GM21825 (cell line): ENCODE results near the gene SMARCA4.

Experiments used
- ATAC-seq: cut with Tn5 transposase; IDR thresholded peaks from one replicate; pipeline ENCODE4 v1.9.1; 2021; ENCODE audit warnings: mild to moderate bottlenecking, moderate library complexity; ENCODE audit not compliant: unreplicated experiment

The SMARCA4 gene

GRCh38 chr19:11007385-11007784 lies 46.6 kb downstream of the SMARCA4 start:
- no peak for ATAC-seq

DNA sequence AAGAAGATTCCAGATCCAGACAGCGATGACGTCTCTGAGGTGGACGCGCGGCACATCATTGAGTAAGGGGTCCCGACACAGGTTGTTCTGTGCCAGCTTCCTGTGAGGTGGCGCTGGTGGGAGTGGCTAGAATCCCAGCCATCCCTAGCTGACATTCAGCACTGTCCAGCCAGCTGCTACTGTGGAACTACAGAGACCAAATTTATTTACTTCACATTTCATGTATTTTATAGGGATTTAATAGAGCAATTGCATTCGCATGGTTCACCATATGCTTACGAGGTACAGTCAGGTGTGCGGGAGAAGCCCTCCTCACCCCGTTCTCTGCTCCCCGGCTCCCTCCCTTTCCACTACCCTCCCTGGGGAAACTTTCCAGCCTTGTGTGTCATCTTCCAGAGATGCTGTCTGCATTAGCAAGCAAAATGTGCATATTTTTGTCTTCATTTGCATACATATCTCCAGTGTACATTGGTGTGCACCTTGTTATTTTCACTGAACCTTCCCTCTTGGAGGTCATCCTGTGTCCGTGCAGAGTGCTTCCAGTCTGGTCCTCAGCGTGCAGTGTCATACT lies 47.2 kb downstream of the SMARCA4 start:
- ATAC-seq, result no peak

DNA sequence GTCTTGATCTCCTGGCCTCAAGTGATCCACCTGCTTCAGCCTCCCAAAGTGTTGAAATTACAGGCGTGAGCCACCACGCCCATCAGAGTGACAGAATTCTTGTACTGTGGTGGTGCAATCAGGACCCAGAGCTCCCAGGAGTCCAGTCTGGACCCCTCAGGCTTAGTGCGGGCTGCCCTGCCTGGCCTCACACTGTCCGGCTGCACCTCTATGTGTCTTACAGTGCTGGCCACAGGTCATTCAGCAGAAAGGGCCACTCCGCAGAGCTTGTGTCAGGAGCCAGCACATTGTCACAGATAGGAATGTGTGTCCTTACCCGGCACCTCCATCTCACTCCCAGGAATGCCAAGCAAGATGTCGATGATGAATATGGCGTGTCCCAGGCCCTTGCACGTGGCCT lies 49.2 kb downstream of the SMARCA4 start:
- no peak for ATAC-seq

GRCh38 chr19:11012507-11012906 lies 51.7 kb downstream of the SMARCA4 start:
- ATAC-seq, result no peak

DNA sequence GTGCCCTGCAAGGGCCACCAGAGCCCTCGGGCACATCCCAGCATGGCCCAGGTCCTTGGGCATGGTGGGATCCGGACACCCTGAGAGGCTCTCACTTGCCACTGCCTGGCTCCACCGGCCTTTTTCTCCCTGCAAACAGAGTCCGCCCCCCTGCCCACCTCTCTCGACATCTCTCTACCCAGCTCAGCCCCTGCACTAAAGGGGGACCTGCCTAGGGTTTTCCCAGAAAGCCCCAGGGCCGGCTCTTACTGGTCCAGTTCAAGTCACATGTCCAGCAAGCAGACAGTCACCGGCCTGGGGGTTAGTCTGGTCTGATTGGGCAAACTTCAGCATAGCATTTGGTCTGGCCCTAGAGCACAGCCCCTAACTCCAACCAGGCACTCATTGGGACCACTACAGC lies 52.9 kb downstream of the SMARCA4 start:
- no peak for ATAC-seq

- no peak for ATAC-seq
These were observed 53.6 kb downstream of the SMARCA4 start for GRCh38 chr19:11014403-11014911.

- no peak for ATAC-seq
These were observed 55.8 kb downstream of the SMARCA4 start for GRCh38 chr19:11016631-11017030.

DNA sequence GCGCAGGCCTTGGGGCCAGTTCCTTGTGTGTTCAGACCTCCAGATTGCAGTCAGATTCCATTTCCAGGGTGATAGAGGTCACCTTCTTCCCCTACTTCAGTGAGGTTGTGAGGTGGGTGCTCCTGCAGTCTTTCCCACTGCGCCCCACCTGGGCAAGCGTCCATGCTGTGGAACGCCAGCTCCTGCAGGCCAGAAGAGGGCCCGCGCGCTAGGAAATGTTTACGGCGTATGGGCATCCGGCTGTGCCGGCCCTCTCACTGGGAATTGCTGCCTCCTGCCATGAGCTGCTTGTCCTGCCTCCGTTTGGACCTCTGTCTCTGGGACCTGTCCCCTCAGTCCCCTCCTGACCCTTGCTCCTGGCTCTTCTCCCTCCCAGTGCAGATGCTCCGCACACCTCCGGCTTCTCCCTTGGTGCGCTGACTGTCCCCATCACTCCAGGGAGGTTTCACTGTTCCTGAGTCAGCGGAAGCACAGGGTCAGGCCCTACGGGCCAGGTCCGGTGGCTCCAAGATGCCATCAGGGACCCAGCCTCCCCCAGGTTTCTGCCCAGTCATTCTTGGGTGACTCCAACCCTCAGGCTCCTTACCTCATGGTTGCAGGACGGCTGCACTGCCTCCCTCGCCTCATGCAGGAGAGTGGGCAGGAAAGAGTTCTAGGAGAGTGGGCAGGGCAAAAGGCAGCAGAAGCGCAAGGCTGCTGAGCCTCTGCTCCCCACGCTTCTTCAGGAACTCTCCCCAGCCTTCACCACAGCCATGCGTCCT lies 56.6 kb downstream of the SMARCA4 start:
- no peak for ATAC-seq

- no peak for ATAC-seq
These were observed 57.3 kb downstream of the SMARCA4 start for GRCh38 chr19:11018179-11018578.

- ATAC-seq, result no peak
These were observed 57.9 kb downstream of the SMARCA4 start for GRCh38 chr19:11018763-11019162.

- ATAC-seq, result no peak
These were observed 58.4 kb downstream of the SMARCA4 start for GRCh38 chr19:11019262-11019661.

- no peak for ATAC-seq
These were observed 59.0 kb downstream of the SMARCA4 start for GRCh38 chr19:11019824-11020223.

DNA sequence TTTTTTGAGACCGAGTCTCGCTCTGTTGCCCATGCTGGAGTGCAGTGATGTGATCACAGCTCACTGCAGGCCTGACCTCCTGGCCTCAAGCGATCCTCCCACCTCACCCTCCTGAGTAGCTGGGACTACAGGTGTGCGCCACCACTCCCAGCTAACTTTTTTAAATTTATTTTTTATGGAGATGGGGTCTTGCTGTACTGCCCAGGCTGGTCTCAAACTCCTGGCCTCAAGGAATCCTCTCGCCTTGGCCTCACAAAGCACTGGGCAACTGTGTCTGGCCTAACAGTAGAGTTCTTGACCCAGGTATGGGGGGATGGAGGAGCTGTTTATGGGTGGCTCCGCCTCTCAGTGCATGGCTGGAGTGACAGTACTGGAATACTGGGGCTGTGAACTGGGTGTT lies 59.6 kb downstream of the SMARCA4 start:
- no peak for ATAC-seq

GRCh38 chr19:11020982-11021759 lies 60.3 kb downstream of the SMARCA4 start:
- no peak for ATAC-seq

GRCh38 chr19:11021760-11022144 lies 60.9 kb downstream of the SMARCA4 start:
- no peak for ATAC-seq

DNA sequence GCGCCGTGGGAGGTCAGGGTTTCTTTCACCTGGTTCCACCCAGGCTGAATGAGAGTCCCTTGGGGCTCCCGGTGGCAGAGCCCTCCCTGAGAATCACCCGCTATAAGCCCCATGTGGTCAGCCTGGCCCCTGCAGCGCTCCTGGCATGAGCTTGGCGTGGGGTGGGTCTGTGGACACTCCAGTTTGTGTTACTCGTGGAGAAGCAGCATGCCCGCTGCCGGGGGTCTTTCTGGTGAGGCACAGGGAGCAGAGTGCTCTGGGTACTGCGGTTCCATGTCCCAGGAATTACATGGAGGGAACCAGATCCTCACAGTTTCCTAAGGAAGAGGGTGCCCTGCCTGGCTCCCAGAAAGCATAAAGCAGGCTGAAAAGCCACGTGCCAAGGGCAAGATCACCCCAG lies 62.2 kb downstream of the SMARCA4 start:
- ATAC-seq, result no peak

DNA sequence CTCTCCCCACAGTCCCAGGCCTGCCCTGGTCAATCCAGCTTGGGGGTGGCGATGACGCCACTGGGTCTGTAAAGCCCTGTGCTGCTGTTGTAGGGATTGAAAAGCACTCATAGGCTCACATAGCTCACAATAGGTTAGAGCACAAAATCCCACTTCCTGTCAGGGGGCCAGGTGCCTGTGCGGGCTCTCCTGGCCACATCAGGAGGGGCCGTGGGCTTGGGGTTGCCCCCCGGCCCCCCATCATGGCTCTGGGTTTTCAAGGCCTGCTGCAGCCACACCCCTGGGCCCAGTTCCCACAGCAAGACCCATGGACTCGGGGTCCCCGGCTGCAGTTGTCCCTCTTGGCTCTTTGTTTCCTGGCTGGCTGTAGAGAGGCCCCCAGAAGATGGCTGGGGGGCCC lies 62.9 kb downstream of the SMARCA4 start:
- ATAC-seq, result no peak

DNA sequence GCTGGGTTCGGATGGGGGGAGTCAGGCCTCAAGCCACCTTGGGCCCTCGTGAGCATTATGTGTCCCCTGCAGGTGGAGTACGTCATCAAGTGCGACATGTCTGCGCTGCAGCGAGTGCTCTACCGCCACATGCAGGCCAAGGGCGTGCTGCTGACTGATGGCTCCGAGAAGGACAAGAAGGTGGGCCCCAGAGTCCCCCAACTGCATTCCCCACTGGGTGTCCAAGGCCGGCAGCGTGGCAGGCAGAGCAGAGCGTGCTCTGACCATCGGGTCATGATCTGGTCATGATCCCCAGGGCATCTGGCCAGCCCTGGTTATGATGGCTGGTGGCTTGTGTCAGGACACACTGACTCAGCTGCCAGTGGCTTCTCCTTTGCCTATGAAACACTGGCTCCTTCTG lies 63.4 kb downstream of the SMARCA4 start:
- no peak for ATAC-seq

- no peak for ATAC-seq
These were observed 64.2 kb downstream of the SMARCA4 start for GRCh38 chr19:11025006-11025405.

DNA sequence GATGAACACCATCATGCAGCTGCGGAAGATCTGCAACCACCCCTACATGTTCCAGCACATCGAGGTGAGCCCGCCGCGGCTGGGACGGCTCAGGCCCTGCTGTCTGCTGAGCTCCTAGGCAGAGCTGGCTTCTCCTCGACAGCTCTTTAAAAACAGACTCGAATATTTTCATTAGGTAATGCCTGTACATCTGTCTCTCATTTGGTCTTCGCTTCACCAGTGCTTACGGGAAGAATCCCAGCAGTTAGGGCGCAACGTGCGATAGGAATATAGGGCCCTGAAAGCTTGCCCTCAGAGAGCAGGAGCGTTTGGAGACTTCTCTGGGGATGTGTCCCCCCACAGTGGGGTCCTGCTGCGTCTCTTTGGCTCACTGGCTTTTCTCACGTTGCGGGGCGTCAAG lies 64.6 kb downstream of the SMARCA4 start:
- no peak for ATAC-seq

DNA sequence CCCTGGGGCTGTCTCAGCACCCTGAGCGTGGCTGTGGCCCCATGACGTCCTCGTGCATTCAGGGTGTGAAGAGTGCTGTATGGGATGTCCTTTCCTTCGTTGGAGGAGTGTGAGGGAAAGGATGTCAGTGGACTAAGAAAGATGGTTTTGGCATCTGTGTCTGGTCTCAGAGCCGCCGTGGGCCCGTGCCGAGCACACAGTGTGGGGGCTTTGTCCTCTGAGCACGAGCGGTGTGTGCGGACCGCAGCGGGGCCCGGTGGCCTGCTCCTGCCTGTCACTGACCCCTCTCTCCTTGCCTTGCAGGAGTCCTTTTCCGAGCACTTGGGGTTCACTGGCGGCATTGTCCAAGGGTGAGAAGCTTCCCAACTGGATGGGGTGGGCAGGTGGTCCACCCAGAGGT lies 65.2 kb downstream of the SMARCA4 start:
- ATAC-seq, result no peak

DNA sequence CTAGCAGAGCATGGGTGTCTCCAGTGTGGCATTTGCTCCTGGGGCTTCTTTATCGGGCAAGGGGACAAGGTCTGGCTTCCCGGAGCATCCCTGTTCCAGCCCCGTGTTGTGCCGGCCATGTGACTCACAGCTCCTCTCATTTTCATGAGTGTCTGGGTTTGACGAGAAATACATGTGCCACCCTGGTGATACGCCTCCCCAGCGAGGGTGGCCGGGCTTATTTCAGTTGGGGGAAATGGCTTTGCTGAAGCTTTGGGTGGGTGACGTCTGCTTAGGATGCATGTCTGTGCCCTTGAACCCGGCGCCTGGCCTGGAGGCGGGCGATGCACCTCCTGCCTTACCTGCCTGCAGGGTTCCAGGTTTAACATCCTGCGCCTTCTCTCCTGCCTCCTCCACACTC lies 66.6 kb downstream of the SMARCA4 start:
- no peak for ATAC-seq
